ENCODE data around the gene ITGB5.
A peak's percentile ranks its signal among the peaks of the same experiment; 100 is the strongest.
"Not testable (repeated sequence)": the region's sequence is repeated elsewhere in the genome, so short reads cannot be mapped to it uniquely, and the experiment has no call there.

Gene ITGB5

DNA sequence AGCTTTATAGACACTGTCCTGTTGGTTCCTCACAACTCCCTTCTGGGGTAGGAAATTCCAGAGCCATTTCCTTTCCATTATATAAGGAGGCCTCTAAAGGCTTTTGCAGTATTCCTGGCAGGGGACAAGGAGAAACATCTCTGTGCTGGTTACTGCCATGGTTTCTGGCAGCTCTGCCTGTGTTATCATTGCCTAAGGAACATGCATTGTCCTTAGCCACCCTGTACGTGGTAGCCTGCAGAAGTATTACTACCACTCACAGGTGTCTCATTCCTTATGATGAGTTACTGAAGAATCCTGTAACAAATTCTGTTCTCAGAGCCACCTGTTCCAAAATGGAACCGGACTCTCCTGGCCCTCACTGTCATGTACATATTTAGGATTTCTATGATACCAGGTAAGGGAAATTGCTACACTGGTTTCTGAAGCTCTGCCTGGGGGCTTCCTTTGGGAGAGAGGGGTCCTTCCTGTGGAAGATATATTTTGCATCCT, 98.9 kb downstream of the ITGB5 start:
- no peak for DNase-seq (ENCODE audit: low read depth)

DNA sequence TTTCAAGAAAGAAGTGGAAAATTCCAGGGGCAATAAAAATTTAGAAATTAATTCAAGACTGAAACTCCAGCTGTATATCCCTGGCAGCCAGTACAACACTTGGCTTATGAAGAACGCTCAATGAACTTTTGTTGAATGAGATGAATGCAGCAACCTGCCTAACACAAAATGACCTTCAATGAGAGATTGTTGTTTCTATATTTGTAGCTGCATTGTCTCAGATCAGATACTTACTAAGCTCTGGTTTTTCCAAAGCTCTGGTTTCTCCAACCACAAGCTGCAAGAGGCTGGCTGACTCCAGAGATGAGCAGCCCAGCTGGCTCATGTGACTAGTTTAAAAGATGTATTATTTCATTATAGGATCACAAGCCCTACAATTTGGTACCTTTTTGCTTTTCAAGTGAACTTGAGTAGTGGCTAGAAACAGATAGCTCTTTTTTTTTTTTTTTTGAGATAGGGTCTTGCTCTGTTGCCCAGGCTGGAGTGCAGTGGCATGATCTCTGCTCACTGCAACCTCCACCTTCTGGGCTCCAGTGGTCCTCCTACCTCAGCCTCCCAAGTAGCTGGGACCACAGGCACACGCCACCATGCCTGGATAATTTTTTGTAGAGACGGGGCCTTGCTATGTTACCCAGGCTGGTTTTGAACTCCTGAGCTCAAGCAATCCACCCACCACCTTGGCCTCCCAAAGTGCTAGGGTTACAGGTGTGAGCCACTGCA, 99.5 kb downstream of the ITGB5 start:
- no peak for DNase-seq (ENCODE audit: low read depth)

DNA sequence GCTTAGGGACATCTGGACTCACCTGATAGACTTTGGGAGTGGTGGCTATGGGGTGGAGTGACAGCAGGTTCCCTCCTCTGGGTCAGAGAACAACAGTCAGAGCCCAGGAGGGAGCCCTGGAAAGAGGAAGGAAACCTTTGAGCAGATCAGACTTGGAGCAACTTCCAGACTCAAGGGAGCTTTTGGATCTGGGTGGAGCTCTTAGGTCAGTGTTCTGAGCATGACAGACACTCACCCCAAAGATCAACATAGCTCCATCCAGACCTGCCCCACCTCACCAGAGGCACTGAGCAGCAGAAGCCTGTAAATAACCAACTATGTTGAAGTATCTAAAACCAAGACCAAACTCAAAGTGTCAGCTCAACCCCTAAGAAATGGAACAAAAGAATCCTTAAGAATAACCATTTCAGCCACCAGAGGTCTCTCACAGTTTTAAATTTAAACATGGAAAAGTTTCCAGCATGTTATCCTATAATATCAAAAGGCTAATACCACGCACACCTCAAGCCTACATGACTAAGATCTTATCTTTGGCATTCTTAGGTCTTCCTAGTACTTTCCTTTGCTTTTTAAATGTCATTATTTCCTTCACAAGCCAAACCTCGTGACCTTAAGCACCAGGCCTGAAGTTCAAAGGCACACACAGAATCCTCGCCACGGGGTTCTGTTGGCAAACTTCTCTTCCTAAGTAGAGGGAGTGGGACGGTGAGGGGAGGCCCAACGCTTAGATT, 100.5 kb downstream of the ITGB5 start:
- no peak for DNase-seq (ENCODE audit: low read depth)

DNA sequence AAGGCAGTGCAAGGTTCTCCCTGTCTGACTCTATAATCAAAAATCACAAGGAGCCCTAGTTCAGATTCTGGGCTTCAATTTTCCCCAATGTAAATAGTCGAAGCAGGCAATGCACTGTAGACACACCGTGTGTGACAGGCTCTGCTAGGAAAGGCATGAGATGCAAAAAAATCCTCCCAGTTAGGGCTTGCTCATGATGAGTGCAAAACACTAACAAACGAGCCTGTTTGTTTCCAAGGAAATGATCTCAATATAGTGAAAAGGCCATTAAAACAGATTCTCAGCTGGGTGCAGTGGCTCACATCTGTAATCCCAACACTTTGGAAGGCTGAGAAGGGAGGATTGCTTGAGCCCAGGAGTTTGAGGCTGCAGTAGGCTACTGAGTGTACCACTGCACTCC, 101.2 kb downstream of the ITGB5 start:
- DNase-seq (ENCODE audit: low read depth), result no peak

DNA sequence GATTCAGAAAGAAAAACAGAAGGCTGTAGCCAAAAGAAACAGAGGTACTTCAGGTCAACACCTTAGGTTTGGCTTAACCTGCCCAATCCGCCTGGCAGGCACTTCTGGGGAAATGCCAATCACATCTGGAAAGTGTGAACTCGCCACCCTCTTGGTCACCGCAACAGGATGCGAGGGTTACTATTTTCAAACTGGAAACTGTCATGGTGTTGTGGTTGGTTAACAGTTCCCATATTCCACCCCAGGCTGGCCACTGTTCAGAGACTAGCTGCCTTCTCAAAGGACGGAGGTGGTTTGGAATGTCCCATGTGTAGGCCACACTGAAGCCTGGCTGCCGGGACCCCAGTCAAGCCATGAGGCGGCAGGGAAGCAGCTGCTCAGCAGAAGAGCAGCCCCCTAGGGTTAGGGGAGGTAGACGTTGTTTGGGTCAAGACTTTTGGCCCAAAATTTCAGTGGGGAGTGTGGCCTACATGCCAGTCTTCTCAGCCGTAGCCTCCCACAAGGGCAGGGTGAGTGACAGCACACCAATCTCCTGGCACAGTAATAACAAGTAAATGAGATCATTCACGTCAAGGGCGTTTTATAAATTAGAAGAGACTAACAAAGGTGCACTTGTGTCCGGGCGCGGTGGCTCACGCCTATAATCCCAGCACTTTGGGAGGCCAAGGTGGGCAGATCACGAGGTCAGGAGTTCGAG, 102.3 kb downstream of the ITGB5 start:
- DNase-seq (ENCODE audit: low read depth), result no peak

DNA sequence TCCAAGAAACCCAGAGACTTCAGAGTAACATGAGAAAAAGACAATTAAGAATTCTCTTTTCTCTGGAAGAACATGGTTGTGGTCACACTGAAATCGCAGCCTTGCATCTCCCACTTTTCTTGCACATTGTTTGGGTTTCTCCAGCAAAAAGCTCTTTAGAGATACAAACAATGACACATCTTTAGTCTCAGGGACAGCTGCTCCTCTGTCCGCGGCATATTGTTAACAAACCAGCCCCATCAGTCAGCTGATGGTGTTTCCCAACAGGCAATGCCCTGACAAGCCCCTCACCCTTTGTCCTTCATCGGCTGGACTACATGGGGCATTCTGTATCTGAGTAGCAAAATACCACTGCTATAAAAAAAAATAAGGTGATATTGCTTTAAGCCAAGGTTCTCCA, 103.5 kb downstream of the ITGB5 start:
- no peak for DNase-seq (ENCODE audit: low read depth)

DNA sequence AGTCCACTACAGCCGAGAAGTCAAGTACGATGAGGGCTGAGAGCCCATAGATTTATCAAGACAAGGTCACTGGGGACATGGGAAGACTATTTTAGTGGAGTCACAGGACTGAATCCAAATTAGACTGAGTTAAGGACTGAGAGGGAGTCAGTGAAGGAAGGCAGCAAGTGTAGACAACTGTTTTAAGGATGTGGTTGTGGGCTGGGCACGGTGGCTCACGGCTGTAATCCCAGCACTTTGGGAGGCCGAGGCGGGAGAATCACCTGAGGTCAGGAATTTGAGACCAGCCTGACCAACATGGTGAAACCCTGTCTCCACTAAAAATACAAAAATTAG, 104.8 kb downstream of the ITGB5 start:
- DNase-seq (ENCODE audit: low read depth), result not testable (repeated sequence)

DNA sequence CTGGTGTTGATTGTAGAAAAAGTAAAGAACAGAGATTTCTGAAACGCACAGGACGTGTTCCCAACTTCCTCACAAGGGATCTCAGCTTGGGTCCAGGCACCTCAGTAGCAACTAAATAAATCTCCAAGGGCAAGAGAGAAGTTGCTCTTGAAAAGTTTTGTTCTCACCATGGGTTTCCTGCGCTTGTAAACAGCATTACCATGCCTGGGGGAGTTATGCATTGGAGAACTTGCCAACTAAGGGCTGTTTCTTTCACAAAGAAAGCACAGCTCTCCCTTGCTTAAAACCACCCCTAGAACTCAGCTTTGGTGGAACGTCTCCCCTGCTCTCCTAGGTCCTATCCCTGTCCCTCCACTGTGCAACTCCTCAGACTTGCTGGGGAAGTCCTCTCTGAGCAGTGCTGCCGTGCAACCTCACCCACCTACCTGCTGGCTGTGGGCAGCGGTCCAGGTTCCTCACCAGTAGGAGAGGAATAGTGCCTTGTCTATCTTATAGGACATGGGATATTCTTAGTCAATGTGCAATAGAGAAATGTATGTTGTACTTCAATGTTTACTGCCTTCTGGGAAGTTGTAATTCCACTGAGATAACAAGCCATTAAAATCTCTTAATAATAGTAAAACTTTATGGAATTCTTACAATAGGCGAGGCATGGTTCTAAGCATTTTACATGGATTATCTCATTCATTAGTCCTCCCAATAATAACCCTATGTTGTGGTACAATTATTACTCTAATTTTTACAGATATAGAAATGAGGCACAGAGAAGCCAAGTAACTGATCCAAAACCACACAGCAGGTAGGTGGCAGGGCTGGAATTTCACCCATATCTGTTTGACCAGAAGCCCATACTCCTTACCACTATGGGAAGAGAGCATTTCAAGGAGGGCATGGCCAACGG, 105.4 kb downstream of the ITGB5 start:
- DNase-seq (ENCODE audit: low read depth), result no peak

DNA sequence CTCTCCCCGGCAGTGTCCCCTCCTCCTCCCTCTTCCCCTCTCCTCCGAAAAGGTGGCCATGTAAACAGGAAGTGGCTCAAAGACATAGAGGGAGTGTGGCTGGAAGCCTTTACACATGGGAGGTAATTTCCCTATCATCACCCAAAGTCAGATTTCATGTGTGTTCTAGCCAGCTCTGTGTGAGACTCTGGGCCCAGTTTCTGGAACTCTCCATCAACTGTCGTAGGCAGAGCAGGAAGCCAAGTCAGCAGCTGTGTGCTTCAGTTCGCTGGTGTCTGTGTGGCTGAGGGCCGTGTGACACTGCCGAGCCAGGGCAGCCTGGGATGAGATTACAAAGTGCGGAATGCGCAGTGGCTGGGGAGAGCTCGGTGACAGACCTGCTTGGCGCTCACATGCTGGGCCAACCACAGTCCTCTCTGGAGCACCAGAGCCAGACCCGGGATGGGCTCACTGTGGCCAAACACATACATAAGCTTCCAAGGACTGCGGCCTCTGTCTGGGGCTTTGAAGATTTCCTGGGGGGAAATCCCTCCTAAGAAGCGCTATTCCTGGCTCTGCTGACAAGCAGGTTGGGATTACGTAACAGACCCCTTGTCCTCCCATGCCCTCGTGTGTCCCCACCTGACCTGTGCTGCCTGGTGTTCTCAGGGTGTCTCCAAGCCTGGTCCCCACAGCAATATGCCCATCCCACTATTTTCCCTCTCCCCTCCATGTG, 106.2 kb downstream of the ITGB5 start:
- DNase-seq (ENCODE audit: low read depth), result peak; percentile 73

DNA sequence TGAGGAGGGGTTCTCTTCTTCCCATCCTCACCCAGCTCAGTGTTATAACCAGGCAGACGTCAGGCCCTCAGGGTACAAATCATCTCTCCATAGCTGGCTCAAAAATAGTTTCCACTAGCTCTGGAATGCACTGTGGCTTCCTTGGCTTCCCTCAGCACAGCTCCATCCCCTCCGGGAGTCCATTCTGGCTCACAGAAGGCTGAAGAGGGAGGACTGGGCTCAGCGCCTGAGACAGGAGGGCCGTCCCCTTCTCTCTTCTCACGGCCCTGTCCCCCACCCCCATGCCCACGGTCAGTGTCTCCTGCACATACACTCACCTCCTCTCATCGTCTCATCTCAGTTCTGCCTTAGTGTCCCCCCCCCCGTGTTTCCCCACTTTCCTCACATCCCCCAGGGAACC, 106.8 kb downstream of the ITGB5 start:
- peak; percentile 89 for DNase-seq (ENCODE audit: low read depth)

DNA sequence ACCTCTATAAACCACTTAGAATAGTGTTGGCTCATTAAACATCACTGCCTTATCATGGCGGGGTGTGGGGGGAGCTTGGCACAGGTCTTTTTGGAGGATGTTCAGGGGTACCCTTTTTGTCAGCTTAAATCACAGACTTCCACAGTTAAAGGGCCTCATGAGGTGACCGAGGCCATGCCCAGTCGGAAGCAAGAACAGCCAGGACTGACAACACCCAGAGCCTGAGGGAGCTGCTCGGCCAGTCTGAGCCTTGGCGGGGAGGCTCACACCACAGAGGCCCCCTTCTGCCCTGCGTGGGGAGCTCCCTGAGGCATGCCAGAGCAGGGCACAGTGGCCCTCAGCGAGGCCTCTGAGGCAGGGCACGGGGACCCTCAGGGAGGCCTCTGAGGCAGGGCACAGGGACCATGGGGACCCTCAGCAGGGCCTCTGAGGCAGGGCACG, 107.4 kb downstream of the ITGB5 start:
- no peak for DNase-seq (ENCODE audit: low read depth)

DNA sequence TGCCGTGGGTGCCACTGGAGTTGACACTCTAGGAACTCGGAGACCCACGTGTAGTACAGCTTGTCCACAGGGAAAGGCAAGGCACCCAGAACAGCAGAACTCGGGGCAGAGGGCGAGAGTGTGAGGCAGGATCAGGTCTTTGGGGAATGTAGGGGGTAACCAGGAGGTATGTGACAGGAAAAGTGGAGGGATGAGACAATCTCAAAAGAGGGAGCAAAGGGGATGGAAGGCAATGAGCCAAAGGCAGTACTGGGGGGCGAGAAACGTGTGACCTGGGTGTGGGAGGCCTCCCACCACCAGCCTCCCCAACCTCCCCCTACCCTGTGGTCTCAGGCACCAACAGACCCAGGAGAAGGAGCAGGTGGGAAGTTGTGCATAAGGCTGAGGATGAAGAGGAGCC, 108.0 kb downstream of the ITGB5 start:
- no peak for DNase-seq (ENCODE audit: low read depth)

DNA sequence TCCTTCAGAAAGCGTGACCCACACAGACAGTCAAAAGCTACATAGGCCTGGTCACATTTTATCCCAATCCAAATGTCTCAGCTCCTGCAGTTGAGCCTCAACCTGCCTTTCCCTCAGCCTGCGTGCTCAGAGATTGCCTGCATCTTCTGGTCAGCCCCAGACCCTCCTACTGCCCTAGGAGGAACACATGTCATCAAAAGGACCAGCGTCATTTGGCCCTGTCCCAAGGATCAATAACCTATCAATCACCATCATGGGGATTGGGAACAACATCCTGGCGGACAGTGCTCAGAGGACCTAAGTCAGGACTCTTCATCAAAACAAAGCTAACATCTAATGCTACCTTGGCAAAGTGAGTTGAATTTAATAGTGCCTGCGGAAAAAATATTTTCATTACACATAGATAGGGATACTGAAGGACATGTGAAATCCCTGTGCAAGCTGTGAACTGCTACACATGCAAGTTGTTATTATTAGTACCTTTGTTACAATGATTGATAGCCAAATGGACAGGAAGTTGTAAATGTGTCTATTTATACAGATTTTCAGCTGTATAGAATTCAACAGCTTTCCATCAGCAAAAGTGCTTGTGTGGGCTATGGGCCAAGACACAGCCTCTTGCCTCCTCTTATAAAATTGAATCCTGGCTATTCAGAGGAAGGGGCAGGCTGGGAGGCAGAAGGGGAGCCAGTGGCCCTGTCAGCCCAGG, 109.2 kb downstream of the ITGB5 start:
- DNase-seq (ENCODE audit: low read depth), result no peak

DNA sequence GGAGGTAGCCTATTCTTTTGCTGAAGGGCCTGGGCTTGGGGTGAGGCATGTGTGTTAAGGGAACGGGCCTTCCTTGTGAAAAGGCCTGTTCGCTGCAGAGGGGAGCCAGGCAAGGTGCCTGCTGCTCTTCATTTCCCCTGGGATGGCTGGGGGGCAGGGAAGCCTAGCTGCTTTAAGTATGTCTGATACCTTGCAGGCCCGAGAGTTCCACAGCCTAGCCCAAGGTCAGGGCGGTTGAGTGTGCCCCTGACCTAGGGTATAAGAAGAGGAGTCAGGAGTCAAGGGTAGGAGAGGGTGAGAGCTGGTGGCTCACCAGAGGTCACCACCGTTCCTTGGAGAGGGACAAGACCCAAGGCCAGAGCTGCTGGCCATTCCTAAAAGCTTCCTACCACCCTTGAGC, 110.3 kb downstream of the ITGB5 start:
- DNase-seq (ENCODE audit: low read depth), result no peak

DNA sequence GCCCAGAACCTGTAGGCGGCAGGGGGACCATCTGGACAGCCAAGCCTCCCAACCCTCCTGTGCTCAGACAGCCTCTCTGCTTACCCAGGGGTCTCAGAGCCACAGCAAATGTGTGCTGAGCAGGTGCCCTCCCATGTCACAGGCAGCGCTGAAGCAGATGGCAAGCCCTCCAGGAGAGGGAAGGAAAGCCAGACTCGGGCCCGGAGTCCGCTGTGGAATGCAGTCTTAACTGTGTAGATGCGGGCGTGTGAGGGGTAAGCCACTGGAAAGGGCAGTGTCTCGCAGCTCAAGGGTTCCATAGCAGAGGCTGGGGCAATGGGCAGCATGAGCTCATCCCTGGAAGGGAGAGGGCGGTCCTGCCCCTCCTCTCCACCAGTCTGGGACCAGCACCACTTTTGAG, 111.3 kb downstream of the ITGB5 start:
- DNase-seq (ENCODE audit: low read depth), result no peak

DNA sequence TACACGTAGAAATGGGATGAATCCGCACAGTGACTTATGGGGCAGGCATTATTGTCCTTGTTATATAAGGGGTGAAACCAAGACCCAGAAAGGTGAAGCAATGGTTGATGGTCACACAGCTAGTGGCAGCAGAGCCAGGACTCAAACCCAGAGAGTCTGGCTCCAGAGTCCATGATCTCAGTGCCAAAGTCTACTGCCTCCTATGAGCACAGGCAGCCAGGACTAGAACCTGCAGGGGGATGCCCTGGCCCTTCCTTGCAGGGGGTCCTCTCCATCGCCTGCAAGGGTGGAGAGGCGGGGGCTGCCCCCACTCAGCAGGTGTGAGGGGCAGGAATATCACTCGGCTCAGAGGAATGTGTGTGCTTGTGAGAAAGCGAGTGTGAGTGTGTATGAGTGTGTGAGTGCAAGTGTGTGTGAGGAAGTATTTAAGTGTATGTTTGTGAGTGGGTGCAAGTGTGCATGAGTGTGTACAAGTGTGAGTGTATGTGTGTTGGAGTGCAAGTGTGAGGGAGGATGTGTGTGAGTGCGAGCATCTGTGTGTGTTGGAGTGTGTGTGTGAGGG, 112.2 kb downstream of the ITGB5 start:
- DNase-seq (ENCODE audit: low read depth), result no peak

DNA sequence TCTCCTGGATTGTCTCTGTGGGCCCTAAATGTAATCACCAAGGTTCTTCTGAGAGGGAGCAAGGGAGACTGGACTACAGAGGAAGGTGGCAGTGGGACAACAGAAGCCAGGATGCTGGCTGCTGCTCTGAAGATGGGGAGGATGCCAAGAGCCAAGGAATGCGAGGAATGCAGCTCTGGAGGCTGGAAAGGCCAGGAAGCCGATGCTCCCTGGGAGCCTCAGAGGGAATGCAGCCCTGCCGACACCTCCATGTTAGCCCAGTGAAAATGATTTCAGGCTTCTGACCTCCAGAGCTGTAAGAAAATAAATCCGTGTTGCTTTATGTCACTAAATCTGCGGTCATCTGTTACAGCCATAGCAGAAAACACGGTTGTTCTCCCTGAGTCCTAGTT, 112.8 kb downstream of the ITGB5 start:
- DNase-seq (ENCODE audit: low read depth), result peak; percentile 80

DNA sequence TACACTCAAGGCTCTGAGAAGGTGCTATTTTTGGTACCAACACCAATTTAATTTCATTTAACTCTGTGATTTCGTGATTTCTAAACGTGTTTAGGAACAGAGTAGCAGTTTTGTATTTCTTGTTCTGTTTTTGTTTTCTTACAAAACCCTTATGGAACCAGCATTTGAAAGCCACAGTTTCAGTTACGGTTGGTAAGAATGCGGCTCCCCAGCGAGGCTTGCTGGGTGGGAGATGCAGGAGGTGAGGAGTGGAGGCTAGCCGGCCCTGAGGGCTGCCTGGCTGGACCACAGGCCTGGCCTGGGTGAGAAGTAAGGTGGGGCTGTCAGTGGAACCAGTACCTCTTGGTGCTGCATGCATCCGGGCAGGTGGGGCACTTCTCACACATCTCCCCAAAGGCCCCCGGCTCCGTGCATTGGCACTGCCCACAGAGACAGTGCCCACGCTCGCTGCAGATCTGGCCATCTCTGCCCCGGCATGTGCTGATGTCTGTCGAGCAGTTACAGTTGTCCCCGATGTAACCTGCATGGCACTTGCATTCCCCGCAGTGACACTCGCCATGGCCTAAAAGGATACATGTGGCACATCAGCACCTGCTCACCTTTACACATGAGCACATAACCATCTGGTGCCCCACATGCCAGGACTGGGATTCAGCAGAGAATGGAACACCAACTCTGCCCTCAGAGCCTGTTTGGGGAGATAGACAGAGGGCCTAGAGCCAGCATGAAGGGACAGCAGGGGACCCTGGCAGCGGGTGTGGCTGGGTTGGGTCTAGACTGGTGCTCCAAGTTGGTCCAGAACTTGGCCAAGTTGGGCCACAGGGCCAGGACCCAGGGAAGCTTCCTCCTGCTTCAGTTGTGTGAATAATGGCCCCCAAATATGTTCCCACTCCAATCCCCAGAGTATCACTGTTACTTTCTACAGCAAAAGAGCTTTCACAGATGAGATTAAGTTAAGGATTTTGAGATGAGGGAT, 113.5 kb downstream of the ITGB5 start:
- no peak for DNase-seq (ENCODE audit: low read depth)

Data from GM04503 (cell line).